ENCODE data around the gene TNFSF4.
"Not testable (repeated sequence)": the region's sequence is repeated elsewhere in the genome, so short reads cannot be mapped to it uniquely, and the experiment has no call there.

TNFSF4 gene

GRCh38 chr1:173206816-173207568 is at the start of gene TNFSF4:
Gene TNFSF4, minus strand, starts transcription at chr1:173207331. Its CDS starts 155 bp downstream, at chr1:173207176.
- no peak for DNase-seq

- DNase-seq, result no peak
These were observed 48.2 kb upstream of the TNFSF4 start for GRCh38 chr1:173255214-173255813.

GRCh38 chr1:173253046-173253445 is 45.9 kb upstream of the TNFSF4 start:
- DNase-seq, result no peak

- DNase-seq, result no peak
These were observed 42.2 kb upstream of the TNFSF4 start for GRCh38 chr1:173249349-173249748.

GRCh38 chr1:173248247-173248940 is 41.3 kb upstream of the TNFSF4 start:
- no peak for DNase-seq

GRCh38 chr1:173245892-173246291 is 38.8 kb upstream of the TNFSF4 start:
- DNase-seq, result no peak

- no peak for DNase-seq
These were observed 36.2 kb upstream of the TNFSF4 start for GRCh38 chr1:173243300-173243699.

GRCh38 chr1:173241528-173242347 is 34.6 kb upstream of the TNFSF4 start:
- no peak for DNase-seq

- DNase-seq, result no peak
These were observed 33.5 kb upstream of the TNFSF4 start for GRCh38 chr1:173240609-173241008.

GRCh38 chr1:173239058-173239457 is 31.9 kb upstream of the TNFSF4 start:
- no peak for DNase-seq

- no peak for DNase-seq
These were observed 27.8 kb upstream of the TNFSF4 start for GRCh38 chr1:173234899-173235298.

GRCh38 chr1:173234434-173234833 is 27.3 kb upstream of the TNFSF4 start:
- DNase-seq, result not testable (repeated sequence)

GRCh38 chr1:173229031-173229430 is 21.9 kb upstream of the TNFSF4 start:
- DNase-seq, result not testable (repeated sequence)

- DNase-seq, result no peak
These were observed 17.8 kb upstream of the TNFSF4 start for GRCh38 chr1:173224949-173225348.

- DNase-seq, result no peak
These were observed 17.3 kb upstream of the TNFSF4 start for GRCh38 chr1:173224280-173224892.

- no peak for DNase-seq
These were observed 15.9 kb upstream of the TNFSF4 start for GRCh38 chr1:173223031-173223380.

GRCh38 chr1:173222149-173223030 is 15.3 kb upstream of the TNFSF4 start:
- no peak for DNase-seq

GRCh38 chr1:173220157-173220556 is 13.0 kb upstream of the TNFSF4 start:
- no peak for DNase-seq

GRCh38 chr1:173213665-173214064 is 6.5 kb upstream of the TNFSF4 start:
- DNase-seq, result no peak

GRCh38 chr1:173212952-173213491 is 5.9 kb upstream of the TNFSF4 start:
- DNase-seq, result no peak

GRCh38 chr1:173210716-173211231 is 3.6 kb upstream of the TNFSF4 start:
- no peak for DNase-seq
